ENCODE results near the gene MRGPRE.

Gene MRGPRE

GRCh38 chr11:3178349-3178748, 53.9 kb downstream of the MRGPRE start:
- DNase-seq (ENCODE audit: low read depth): no peak

GRCh38 chr11:3177931-3178330, 54.3 kb downstream of the MRGPRE start:
- DNase-seq (ENCODE audit: low read depth): no peak

All from stimulated activated CD4-positive, alpha-beta T cell treated with anti-CD3 and anti-CD28 coated beads, Interleukin-2, amount 100 ng/mL, for 4 hours (primary cell).